ENCODE data around the gene SDK2.

SDK2 gene

DNA sequence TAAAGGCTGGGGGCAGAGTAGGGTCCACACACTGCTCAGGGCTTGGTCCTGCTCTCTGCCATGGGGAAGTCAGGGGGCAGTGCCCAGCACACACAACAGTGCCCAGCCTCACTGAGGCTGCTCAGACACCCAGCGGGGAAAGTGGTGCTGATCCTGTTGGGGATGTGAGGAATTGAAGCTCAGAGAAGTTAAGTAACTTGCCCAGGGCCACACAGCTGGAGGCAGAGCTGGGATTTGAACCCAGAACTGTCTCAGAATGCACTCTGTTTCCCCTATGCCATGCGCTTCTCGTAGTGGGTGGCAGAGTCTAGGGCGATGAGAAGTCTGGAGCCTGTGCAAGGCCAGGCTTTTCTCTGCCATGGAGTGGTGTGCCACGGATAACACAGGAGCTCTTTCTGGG, 59.3 kb downstream of the SDK2 start:
- DNase-seq, result no peak

DNA sequence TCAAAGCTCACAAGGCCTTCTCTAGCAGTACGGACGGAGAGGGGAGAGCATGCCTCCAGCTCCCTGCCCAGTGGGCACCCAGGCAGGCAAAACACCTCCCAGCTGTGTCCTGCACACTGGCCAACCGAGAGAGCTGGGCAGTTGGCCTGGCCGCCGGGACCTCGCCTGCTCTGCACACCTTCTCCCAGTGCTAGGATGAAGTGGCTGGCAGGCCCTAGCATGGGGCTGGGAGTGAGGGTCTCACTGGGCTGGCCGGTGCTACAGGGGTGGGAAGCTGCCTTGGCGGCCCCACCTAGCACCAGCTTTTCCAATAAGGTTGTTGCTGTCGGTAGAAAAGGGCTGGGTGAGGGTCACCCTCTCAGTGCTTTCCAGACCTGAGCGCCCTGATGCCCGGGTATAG, 60.2 kb downstream of the SDK2 start:
- no peak for DNase-seq

DNA sequence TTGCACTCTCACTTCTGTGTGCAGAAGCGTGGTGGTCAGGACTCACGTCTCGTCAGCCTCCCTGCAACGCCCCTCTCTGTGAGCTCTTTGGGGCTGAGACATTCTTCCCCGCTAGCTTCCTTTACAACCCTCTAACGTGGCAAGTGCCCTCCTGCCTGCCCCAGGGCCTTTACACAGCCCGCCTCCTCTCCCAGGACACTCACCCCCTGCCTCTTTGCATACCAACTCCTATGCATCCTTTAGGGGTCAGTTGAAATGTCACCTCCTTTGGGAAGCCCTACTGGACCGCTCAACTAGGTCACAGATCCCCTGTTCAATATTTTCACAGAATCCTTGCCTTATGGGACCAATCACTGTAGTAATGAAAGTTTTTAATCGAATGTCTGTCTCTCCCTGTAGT, 61.4 kb downstream of the SDK2 start:
- no peak for DNase-seq

DNA sequence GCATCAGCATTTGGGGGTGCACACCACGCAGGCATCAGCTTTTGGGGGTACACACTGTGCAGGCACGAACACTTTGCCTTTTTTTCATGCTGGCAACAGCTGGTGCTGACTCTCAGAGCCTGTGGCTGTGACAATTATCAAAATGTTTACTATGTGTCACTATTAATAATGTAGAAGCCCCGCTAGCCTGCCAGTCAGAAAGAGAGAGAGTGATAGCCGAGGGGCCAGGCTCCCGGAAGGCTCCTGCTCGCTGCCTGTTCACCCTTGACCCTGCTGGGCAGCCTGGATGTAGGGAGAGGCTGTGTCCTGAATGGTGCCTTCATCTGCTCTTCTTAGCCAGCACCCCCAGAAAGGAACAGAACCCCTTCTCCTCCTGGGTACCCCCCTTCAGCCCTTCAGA, 61.9 kb downstream of the SDK2 start:
- DNase-seq, result no peak

DNA sequence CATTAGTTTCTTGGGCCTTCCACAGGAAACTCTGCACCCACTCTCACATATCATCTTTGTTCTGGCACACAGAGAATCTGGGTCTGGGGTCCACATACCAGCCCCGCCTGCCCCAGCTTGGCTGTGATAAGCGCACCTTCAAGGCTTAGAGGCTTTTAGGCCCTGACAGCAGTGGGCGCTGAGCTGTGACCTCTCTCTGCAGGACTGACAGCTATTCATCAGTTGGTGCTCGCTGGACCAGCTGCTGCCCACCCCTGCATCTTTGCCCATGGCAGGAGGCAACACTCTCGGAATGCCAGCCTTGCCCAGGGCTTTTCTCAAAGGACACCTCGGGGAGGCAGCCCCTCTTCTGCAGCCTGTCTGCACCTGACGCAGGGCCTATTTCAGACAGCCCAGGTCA, 62.9 kb downstream of the SDK2 start:
- DNase-seq, result no peak

DNA sequence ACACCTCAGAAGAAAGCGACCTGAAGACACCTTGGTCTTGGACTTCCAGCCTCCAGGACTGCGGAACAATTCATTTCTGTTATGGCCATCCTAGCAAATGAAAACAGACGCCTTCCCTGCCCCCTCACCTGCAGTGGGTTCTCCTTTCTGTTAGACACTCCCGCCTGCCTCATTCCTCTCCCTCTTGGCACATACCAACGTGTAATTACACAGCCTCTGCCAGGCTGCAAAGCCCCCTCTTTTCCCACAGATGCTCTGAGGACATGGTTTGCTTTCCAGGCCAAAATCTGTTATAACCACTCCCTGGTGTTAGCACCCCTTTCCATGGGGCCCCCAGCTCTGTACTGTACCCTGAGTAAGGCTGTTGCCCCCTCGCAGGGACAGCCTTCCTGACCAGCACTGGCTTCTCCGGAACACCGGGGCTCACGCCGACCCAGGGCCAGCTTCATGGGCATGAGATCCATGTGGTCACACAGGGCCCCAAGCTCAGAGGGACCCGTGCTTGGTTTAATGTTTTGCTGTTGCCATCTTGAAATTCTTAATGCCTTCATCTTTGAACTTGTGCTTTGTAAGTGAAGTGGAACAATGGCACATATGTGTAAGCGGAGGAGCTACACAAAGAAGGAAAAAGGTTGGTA, 64.1 kb downstream of the SDK2 start:
- no peak for DNase-seq

DNA sequence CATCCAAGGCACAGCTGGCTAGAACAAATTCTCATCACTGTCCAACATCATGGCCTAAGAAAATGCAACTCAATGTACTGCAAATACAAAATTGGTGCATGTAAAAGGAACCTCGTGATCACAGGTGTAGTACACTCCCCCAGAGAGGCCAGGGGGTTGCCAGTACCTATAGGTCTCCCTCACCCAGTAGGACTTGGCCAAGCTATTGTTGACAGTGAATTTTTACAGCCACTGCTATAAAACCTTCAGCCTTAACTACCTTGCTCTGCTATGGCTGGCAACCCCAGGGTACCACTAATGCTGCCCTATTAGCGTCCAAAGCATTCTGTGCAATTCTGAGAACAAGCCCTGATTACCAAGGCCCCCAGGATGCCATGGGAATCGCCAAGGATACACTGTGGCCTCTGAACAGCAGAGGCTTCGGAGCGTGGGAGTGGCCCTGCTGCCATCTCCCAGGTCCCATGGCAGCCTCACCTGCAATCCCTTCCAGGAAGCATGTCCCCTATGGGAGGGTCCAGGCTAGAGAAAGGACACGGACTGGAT, 67.6 kb downstream of the SDK2 start:
- DNase-seq, result no peak

DNA sequence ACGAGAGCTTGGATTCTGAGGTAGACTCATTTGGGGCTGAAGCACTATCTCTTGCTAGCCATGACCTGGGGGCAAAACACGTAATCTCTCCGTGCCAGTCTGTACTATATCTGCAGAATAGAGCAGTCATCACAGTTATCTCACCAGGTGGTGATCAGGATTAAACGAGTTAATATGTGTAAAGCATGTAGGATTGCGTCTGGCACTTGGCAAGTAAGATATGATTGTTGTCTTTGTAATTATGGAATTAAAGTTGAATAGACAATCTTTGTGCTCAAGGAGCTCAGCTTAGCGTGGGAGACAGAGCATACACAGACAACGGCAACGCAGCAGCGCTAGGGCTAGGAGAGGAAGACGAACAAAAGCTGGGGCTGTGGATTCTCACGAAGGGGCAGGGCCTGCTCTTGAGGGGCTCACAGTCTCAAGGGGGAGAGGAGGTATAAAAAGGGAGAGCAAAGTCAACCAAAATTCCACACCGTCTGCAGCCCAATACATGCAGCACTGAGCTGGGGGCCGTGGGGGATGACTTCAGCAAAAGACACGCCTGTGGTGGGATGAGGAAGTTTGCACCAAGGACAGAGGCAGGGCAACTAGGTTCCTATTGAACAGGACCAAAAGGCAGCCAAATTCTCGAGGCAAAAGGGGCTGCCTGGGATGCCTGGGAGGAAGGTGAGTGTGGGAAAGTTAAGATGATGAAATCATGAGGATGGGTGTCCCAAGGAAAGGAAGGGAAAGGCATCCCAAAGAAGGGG, 68.6 kb downstream of the SDK2 start:
- DNase-seq, result no peak

DNA sequence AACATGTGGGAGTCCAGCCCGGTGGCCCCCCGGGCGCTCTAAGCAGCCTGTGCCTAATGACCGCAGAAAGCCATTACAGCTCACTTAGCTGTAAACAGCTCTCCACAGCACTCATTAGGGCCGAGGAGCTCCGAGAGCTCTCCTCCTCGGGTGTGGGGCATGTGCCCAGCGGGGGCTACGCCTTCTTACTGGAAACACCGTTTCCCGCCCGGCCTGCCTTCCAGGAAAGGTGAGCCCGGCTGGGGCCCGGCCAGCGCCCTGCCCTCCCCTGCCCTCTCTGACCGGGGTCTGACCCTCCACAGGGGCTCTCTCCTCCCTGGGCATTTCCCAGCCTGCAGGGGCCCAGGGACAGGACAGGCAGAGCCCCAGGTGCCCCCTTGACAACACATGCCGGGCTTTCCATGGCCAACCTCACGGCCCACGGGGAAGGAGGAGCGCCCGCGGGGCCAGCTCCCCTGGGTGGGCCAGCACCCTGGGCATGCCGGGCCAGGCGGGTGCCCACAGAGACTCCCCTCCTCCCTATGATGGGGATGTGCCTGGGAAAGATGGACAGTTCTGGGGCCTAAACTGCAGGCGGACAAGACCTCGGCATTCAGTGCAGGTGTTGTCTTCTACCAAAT, 72.6 kb downstream of the SDK2 start:
- DNase-seq, result no peak

DNA sequence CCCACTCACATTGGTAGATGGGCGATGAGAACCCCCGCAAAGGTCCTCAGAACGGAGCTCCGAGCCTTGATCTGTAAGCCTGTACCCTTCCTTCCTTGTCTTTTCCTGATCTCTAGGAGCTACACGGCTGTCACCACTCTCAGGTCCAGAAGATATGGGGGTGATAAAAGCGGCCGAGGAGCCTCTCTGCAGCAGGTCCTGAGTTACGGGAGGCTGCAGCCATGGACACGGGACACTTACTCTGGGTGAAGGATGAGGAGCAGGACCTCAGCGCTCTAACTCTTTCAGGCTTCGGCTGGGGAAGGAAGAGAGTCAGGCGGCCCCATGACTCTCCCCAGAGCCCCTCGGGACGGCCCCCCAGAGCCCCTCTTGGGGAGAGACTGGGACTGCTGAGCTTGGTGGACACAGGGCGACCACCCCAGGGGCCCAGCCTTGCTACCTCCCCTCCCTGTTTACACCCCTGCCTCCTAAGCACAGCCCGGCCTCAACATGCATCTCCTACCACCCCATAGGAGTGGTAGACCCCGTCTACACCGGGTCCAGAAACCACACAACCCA, 74.4 kb downstream of the SDK2 start:
- DNase-seq, result no peak

DNA sequence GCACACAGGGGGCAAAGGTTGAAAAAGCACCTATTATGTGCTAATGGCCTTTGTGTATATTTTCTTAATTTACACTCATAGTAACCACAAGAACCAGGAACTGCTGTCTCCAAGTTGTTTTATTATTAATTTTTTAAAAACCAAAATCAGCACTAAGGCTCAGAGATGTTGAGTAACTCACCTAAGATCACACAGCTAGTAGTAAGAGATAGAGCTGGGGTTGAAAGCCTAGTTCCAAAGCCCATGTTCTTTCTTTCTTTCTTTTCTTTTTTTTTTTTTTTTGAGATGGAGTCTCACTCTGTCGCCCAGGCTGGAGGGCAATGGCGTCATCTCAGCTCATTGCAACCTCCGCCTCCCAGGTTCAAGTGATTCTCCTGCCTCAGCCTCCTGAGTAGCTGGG, 75.3 kb downstream of the SDK2 start:
- DNase-seq, result no peak

DNA sequence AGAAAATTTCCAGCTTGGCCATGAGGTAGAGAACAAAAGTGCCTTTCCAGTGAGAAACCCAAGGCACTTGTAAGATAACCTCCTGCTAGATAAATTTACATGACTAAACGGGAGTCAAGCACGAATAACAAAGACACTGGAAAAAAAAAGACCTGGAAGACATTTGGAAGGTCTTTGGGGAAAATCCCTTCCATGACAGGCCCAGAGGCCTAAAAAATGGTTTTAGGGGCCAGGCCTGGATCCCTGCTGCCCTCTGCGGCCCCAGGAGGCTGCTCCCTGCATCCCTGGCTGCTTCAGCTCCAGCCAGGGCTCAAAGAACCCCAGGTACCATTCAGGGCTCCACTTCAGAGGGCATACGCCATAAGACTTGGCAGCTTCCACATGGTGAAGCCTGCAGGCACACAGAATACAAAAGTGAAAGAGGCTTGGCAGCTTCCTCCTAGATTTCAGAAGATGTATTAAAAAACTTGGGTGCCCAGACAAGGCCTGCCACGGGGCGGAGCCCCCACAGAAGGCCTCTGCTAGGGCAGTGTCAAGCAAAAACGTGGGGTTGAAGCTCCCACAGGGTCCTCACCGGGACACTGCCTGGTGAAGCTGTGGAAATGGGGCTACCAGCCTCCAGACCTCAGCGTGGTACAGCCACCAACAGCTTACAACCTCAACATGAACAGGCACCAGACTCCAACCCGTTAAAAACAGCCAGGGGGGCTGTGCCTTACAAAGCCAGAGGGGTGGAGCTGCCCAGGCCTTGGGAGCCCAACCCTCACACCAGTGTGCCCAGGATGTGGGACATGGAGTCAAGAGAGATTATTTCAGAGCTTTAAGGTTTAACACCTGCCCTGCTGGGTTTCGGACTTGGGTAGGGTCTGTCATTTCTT, 77.1 kb downstream of the SDK2 start:
- DNase-seq, result peak; percentile 3

DNA sequence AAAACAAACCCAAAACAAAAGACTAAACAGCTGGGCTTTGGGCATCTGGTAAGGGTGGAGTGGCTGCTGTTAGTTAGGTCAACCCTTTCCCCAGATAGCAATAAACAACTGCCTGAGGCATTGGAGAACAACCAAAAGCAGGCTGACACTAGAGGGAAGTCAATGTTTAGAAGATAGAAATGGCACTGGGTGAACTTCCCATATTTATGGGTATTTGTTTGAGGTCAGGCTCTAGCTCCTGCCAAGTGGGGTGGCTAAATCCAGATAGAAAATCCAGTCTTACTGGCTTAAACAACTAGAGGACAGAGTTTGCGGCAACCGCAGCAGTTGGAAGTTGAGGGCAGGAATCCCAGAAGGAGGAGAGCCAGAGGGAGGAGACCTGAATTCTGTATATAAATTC, 79.4 kb downstream of the SDK2 start:
- DNase-seq, result no peak

DNA sequence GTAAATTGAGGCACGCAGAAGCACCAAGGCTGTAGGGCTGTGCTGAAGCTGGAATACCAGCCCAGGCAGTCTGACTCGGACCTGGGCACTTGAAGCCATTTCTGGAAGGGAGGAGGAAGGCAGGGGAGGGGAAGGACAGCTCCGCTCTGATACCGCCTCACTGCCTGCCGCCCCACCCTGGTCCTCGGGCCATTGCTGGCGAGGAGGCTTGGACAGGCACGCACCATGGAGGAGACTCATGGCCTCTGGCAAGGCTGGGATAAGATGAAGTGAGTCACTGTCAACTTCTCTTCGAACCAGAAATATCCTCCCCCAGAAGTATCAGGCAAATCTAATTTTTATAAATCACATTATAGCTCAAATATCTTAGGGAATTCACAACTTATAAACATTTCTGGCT, 81.3 kb downstream of the SDK2 start:
- no peak for DNase-seq

DNA sequence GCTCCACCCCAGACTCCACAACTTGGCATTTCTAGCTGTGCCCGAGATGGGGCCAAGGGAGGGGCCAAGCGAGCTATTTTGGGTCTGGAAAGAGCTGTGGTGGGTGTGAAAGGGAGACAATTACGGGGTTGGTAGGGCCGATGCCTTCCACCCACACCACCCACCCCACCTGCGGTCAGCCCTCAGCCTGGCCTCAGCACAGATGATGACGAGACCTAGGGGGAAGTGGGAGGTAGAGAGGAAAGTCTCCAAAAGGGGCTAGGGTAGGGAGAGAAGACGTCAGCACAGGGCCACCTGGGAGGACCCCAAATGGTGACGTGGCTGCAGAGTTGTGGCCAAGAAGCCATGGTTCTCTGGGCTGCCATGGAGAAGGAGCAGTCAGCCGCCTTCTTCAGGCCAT, 83.1 kb downstream of the SDK2 start:
- no peak for DNase-seq

DNA sequence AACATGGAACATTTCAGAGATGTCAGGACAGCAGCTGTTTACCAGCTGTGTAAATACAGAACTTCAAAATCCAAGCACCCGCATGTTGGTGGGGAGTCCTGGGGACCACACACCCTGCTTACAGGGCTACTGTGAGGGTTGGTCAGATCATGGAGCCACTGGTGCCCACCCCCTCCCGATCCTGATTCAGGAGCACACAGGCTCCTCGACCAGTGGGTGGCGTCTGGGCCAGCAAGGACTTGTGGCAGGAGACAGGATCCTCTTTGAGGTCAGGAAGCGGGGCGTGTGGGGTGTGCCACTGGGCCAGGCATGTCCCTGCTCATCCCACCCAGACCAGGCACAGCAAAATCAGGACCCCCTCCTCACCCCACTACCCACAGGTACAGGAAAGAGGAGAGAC, 83.6 kb downstream of the SDK2 start:
- DNase-seq, result no peak

DNA sequence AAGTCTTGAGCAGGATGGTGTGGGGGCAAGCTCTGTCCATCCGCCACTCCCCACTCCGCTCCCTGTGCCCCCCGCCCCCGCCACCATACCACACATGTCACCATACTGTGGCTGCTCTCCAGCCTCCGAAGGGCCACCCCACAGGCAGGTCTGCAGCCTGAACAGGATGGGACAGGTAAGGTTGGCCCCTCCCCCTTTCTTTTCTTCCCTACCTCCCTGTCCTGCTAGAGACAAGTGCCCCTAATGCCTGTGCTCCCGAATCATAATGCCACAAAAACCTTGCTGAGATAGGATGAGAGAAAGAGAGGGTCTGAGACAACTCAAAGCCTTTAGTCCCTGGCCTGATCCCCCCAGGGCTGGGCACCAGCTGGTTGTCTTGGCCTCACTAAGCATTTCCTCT, 84.7 kb downstream of the SDK2 start:
- DNase-seq, result no peak

DNA sequence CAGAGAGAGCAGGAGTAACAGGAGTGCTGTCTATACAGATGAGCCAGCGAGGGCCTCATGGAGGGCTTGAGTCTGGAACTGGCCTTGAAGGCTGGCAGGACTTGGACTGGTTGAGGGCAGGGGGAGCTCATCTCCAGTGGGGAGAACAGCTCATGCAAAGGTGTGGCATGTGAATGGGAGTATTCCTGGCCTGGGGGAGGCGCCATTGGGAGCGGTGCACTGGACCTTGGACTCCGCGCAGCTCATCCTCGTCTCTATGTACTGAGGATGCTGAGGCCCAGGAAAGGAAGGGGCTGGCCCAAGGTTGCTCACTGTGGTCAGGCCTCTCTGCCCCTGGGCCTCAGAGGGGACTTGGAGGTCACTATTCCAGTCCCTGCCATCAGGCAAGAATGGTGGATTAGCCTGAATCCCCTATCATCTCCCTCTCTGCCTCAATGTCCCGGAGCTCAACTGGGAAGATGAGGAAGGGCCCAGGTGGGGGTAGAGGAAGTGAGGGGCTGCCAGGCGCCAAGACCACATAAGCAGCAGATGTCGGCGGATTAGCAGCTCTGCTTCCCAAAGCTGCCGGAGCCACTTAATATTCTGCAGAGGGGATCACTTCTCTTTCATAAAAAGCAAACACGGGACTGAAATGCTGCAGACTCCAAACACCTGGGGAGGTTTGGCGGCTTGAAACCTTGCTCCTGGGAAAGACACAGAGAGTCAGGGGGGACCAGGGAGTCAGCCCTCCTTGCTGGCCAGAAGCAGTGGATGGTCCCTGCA, 88.9 kb downstream of the SDK2 start:
- no peak for DNase-seq

DNA sequence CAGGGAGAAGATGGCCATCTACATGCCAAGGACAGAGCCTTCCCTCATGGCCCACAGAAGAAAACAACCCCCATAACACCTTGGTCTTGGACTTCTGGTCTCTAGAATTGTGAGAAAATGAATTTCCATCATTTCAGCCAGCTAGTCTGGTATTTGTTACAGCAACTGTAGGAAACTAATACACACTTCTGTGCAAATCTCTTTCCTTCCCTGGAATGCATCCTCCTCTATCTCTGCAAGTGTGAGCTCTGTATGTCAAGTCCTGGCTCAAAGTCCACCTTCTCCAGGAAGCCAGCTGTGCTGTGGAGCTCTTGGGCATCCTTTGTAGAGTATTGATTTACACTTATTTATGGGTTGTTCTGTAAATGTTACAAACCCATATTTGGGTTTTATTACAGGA, 89.7 kb downstream of the SDK2 start:
- DNase-seq, result no peak

DNA sequence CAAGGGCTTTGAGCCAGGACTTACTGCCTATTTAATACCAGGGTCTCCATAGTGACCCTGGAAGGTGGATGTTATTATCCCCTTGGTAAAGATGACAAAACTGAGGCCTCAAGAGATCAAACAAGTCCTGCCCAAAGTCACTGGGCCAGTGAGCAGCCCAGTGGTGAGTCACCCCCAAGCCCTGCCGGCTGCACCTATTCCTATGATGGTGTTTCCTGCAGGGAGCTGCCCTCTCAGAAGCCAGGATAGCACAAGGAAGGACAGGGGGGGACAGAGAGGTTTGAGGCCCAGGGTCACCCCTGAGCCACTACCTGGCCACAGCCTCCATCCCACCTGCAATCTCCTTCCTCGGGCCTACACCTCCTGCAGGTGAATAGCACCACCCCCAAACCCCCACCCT, 90.9 kb downstream of the SDK2 start:
- DNase-seq, result no peak

DNA sequence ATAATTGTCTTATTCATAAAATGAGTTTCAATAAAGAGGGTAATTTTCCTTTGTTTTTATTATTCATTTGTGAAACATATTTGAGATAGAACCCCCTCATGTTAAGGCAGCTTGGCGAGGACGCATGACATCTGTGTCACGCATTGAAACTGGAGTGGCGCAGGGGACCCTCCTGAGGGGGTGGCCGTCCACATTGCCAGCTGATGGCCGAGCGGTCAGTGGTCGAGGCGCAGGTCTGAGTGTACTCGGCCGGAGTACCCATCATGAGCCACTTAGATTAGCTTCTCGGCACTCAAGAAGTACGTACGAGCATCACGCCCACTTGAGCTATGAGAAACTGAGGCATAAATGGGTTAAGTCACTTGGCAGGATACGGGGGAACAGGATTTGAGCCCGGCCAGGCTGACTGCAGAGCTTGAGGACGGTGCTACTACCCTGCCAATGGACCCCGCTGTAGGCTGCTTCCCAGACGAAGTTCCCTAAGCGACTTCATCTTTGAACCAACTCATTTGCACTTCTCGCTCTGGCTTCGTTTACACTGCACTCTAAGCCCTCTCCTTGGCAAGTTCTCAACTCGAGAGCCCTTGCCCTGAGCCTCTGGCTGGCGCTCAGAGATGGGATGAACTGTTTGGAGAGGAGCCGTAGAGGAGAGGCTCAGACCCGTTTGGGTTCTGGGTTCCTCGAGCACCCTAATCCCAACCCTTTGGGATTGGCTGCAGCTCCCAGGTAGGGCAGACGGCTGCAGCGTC, 91.8 kb downstream of the SDK2 start:
- DNase-seq, result no peak

Measured in CD4-positive, alpha-beta T cell treated with Interleukin-4 for 4 hours (primary cell).